IMR-90 (cell line): ENCODE data around the gene CHD3. TPM values are rescaled to one million over a fixed set of nuclear protein-coding genes. Genes with fewer than 3 reads are reported as not detected.

Experiments
- ATAC-seq: fragments of 200-7000 bp; cut with Tn5 transposase; 2 replicates; pipeline ENCODE4 v1.9.1; 2020; ENCODE audit warnings: low read depth, mild to moderate bottlenecking, moderate library complexity
- BruUV-seq: library from RNA; stranded (reverse); fragments of 400-500 nt; replicated peaks from 2 replicates; lab custom pipeline; 2021; lab: Mats Ljungman, UMichigan
- CTCF ChIA-PET: fragments of 300-600 bp; formaldehyde crosslinking; extraction: SDS; loops from one replicate; lab custom pipeline; 2021; ENCODE audit warnings: antibody characterized with exemption; lab: Yijun Ruan, JAX
- POLR2A ChIA-PET: fragments of 300-600 bp; sonication (Branson Sonifier 250); formaldehyde crosslinking; loops from one replicate; lab custom pipeline; 2022; ENCODE audit warnings: antibody characterized with exemption; ENCODE audit not compliant: unreplicated experiment; lab: Charles Lee
- DNase-seq: peaks from one replicate; pipeline ENCODE4 v3.0.0; 2013
- H2AFZ ChIP-seq: replicated peaks from 2 replicates; pipeline ENCODE3; 2013; ENCODE audit warnings: low read length, mild to moderate bottlenecking; ENCODE audit not compliant: poor library complexity
- H2AK5ac ChIP-seq: 2 replicates; pipeline ENCODE4 v1.6.1; 2013; ENCODE audit warnings: low read depth, low read length, inconsistent platforms
- H2AK9ac ChIP-seq: replicated peaks from 2 replicates; pipeline ENCODE3; 2013; ENCODE audit warnings: mild to moderate bottlenecking, low read depth, low read length, moderate library complexity; ENCODE audit not compliant: poor library complexity
- H2BK120ac ChIP-seq: 2 replicates; pipeline ENCODE4 v1.6.1; 2013; ENCODE audit warnings: low read depth, low read length, inconsistent platforms
- H2BK15ac ChIP-seq: 3 replicates; pipeline ENCODE4 v1.6.1; 2013; ENCODE audit warnings: low read depth, low read length, inconsistent platforms
- H2BK20ac ChIP-seq: 2 replicates; pipeline ENCODE4 v1.6.1; 2013; ENCODE audit warnings: low read depth, mild to moderate bottlenecking, inconsistent platforms, low read length, moderate library complexity
- H2BK5ac ChIP-seq: 2 replicates; pipeline ENCODE4 v1.6.1; 2013; ENCODE audit warnings: mild to moderate bottlenecking, low read depth, low read length, inconsistent platforms; ENCODE audit not compliant: poor library complexity, severe bottlenecking
- H3K14ac ChIP-seq: replicated peaks from 2 replicates; pipeline ENCODE4 v1.6.1; 2013; ENCODE audit warnings: low read depth, low read length, inconsistent platforms
- H3K18ac ChIP-seq: 2 replicates; pipeline ENCODE4 v1.6.1; 2013; ENCODE audit warnings: low read depth, low read length, control low read depth
- H3K23ac ChIP-seq: 2 replicates; pipeline ENCODE4 v1.6.1; 2013; ENCODE audit warnings: low read depth, low read length, inconsistent platforms
- H3K27ac ChIP-seq: 2 replicates; pipeline ENCODE4 v1.5.1; 2013; ENCODE audit warnings: mild to moderate bottlenecking, control low read depth, low read length; ENCODE audit not compliant: insufficient read depth
- H3K27me3 ChIP-seq: 2 replicates; pipeline ENCODE4 v1.6.1; 2013; ENCODE audit warnings: low read length; ENCODE audit not compliant: control insufficient read depth, insufficient read depth
- H3K36me3 ChIP-seq: 2 replicates; pipeline ENCODE4 v1.6.1; 2013; ENCODE audit warnings: low read length, mixed read lengths; ENCODE audit not compliant: control insufficient read depth, insufficient read depth
- H3K4ac ChIP-seq: 2 replicates; pipeline ENCODE4 v1.6.1; 2013; ENCODE audit warnings: low read depth, low read length, inconsistent platforms
- H3K4me1 ChIP-seq: 2 replicates; pipeline ENCODE4 v1.6.1; 2013; ENCODE audit warnings: low read length, mixed read lengths; ENCODE audit not compliant: control insufficient read depth, insufficient read depth
- H3K4me2 ChIP-seq: 2 replicates; pipeline ENCODE4 v1.6.1; 2013; ENCODE audit warnings: low read depth, mild to moderate bottlenecking, control low read depth, low read length, moderate library complexity
- H3K4me3 ChIP-seq: 2 replicates; pipeline ENCODE4 v1.5.1; 2013; ENCODE audit warnings: low read depth, mild to moderate bottlenecking, control low read depth, low read length, moderate library complexity; ENCODE audit not compliant: insufficient read depth
- H3K56ac ChIP-seq: 2 replicates; pipeline ENCODE4 v1.6.1; 2013; ENCODE audit warnings: low read length, inconsistent platforms; ENCODE audit not compliant: insufficient read depth; ENCODE audit errors: extremely low read depth
- H3K79me1 ChIP-seq, 2 experiments: 2 replicates each; pipeline ENCODE4 v1.6.1; 2013; ENCODE audit warnings: low read length in 2 of 2, inconsistent platforms in 1 of 2, low read depth in 1 of 2
- H3K9ac ChIP-seq: 2 replicates; pipeline ENCODE4 v1.6.1; 2013; ENCODE audit warnings: low read depth, low read length, control low read depth
- H3K9me1 ChIP-seq: 2 replicates; pipeline ENCODE4 v1.6.1; 2013; ENCODE audit warnings: low read length, inconsistent platforms; ENCODE audit not compliant: insufficient read depth
- H3K9me3 ChIP-seq: 2 replicates; pipeline ENCODE4 v1.6.1; 2013; ENCODE audit warnings: low read length; ENCODE audit not compliant: control insufficient read depth, insufficient read depth
- H4K20me1 ChIP-seq: 2 replicates; pipeline ENCODE4 v1.6.1; 2013; ENCODE audit warnings: low read length, inconsistent platforms; ENCODE audit not compliant: insufficient read depth
- H4K5ac ChIP-seq: 2 replicates; pipeline ENCODE4 v1.6.1; 2013; ENCODE audit warnings: mild to moderate bottlenecking, low read depth, low read length, control low read depth
- H4K8ac ChIP-seq, 2 experiments: 2 replicates each; pipeline ENCODE4 v1.6.1; 2013; ENCODE audit warnings: low read depth in 2 of 2, low read length in 2 of 2, control low read depth in 1 of 2, inconsistent platforms in 1 of 2
- H4K91ac ChIP-seq: 2 replicates; pipeline ENCODE4 v1.6.1; 2013; ENCODE audit warnings: low read depth, low read length, inconsistent platforms; ENCODE audit not compliant: insufficient read depth
- ELK1 ChIP-seq: fragments of 150-350 bp; IDR thresholded peaks from 2 replicates; pipeline ENCODE4 v1.6.1; 2016; ENCODE audit warnings: low read depth, mild to moderate bottlenecking, low read length, moderate library complexity, borderline replicate concordance
- FOS ChIP-seq: fragments of 150-350 bp; IDR thresholded peaks from 2 replicates; pipeline ENCODE4 v1.6.1; 2016; ENCODE audit warnings: low read depth, low read length
- MAFK ChIP-seq: IDR thresholded peaks from 2 replicates; pipeline ENCODE4 v1.6.1; 2012; ENCODE audit warnings: low read depth, low read length, improper control_type of control experiment
- MAZ ChIP-seq: IDR thresholded peaks from 2 replicates; pipeline ENCODE4 v1.6.1; 2012; ENCODE audit warnings: low read depth, mild to moderate bottlenecking, low read length, improper control_type of control experiment, moderate library complexity, borderline replicate concordance
- POLR2A ChIP-seq: IDR thresholded peaks from 2 replicates; pipeline ENCODE4 v1.6.1; 2012; ENCODE audit warnings: mild to moderate bottlenecking, low read depth, low read length
- RCOR1 ChIP-seq: IDR thresholded peaks from 2 replicates; pipeline ENCODE4 v1.6.1; 2012; ENCODE audit warnings: mild to moderate bottlenecking, low read length, improper control_type of control experiment; ENCODE audit not compliant: insufficient replicate concordance
- RFX5 ChIP-seq: IDR thresholded peaks from 2 replicates; pipeline ENCODE4 v1.8.0; 2012; ENCODE audit warnings: low read depth, mild to moderate bottlenecking, low read length, moderate library complexity
- WGBS, 2 experiments: methylation state at CpG; one replicate each; pipeline versions ENCODE4 v1.1.5 to v1.1.7; 2013; ENCODE audit warnings: missing lambda C conversion rate in 2 of 2; ENCODE audit not compliant: insufficient read length in 1 of 2; ENCODE audit errors: extremely low coverage in 2 of 2; 5-methylcytosine and 5-hydroxymethylcytosine counted together
- dilution Hi-C: fragments of 300-500 bp; cut with HindIII; formaldehyde crosslinking; loops from one replicate; pipeline ENCODE4 v1.14.3; 2018; ENCODE audit warnings: low sequenced_read_pairs; ENCODE audit not compliant: unreplicated experiment
- in situ Hi-C: fragments of 300-500 bp; cut with MboI; formaldehyde crosslinking; loops from 3 replicates; pipeline ENCODE4 v1.14.3; 2019; ENCODE audit warnings: low sequenced_read_pairs, inconsistent platforms, mixed read lengths
- intact Hi-C: fragments of 100-400 bp; cut with micrococcal nuclease; formaldehyde crosslinking; loops from 2 replicates; pipeline ENCODE4 v1.10.0; 2022
- polyA plus RNA-seq, 3 experiments: library from polyadenylated mRNA; depleted of rRNA; stranded (reverse); fragments of >200 nt; gene quantifications; 2 replicates each; pipeline ENCODE4 v1.2.3, GENCODE V29; 2012; ENCODE audit warnings: low replicate concordance in 1 of 3
- total RNA-seq: library from RNA; depleted of rRNA; stranded (reverse); fragments of >200 nt; gene quantifications from 2 replicates; pipeline ENCODE4 v1.2.3, GENCODE V29; 2012

Gene CHD3
- total and polyA plus RNA-seq, 2 of the 4 experiments (the other 2 are of a cell fraction), result 65.4 to 78.1 TPM

GRCh38 chr17:7910711-7911110 lies 22.1 kb downstream of the CHD3 start:
- in situ Hi-C loops (loop anchor here (5.0 to 10.0 kb wide), 2 partner anchors 77 to 134 kb away; no protein-coding TSS in a partner anchor), dilution Hi-C loops (no loop called here), intact Hi-C loops (no loop called here)
- no TSS peak for BruUV-seq
- Histone ChIP-seq H3K23ac (no peak overlapping the region), H3K14ac (no peak overlapping the region), H3K27me3 (no peaks in the 10 kb centered on the region), H3K9ac (no peak overlapping the region), H3K36me3 (peaks cover 63% of the 10 kb centered on the region), H4K8ac (no peak overlapping the region), H3K4me1 (peaks cover 2% of the 10 kb centered on the region; the same call in 1 of the 2 replicates), H4K91ac (no peak overlapping the region), H3K4me2 (no peak overlapping the region), H3K27ac (no peak overlapping the region), H3K18ac (no peak overlapping the region), H2AK9ac (no peak overlapping the region), H2BK5ac (no peak overlapping the region), H3K9me3 (no peaks in the 10 kb centered on the region), H3K4ac (no peak overlapping the region), H3K79me1 (no peaks in the 10 kb centered on the region; a peak in 1 of 4 replicates), H2BK120ac (no peak overlapping the region), H3K9me1 (no peaks in the 10 kb centered on the region), H2AFZ (no peak overlapping the region), H2BK20ac (no peak overlapping the region), H2BK15ac (no peak overlapping the region), H4K20me1 (peaks cover 2% of the 10 kb centered on the region; the same call in 1 of the 2 replicates), H3K4me3 (no peak overlapping the region), H2AK5ac (no peak overlapping the region), H3K56ac (no peak overlapping the region), H4K5ac (no peak overlapping the region)
- TF ChIP-seq RFX5 (no peak), RCOR1 (no peak), FOS (no peak), ELK1 (no peak), POLR2A (no peak), MAFK (no peak), MAZ (no peak)
- no peak for DNase-seq
- POLR2A ChIA-PET, result interaction anchor here (0.6 kb wide), 1 partner anchor 27 kb away, joined by 5 read pairs; no protein-coding TSS in a partner anchor
- CTCF ChIA-PET, result interaction anchor here (1.2 kb wide), 1 partner anchor 10 kb away, joined by 3 read pairs; no protein-coding TSS in a partner anchor
- ATAC-seq, result no peak
- WGBS, 2 experiments, result 91% methylated on average over 11 of the region's 13 CpGs; no CpG with 5 or more reads in 1 of the 2 experiments
